T1000 (cell line): Measurements from ENCODE around the gene TAF6L.
A peak's percentile ranks its signal among the peaks of the same experiment; 100 is the strongest.
"Not testable (repeated sequence)": the region's sequence is repeated elsewhere in the genome, so short reads cannot be mapped to it uniquely, and the experiment has no call there.

Experiments used
- DNase-seq: peaks from one replicate; lab custom pipeline; 2025; ENCODE audit warnings: mixed read lengths; lab: John Stamatoyannopoulos, UW

The TAF6L gene

GRCh38 chr11:62805961-62806441, 34.8 kb downstream of the TAF6L start:
- DNase-seq, result no peak

- no peak for DNase-seq
Measured at GRCh38 chr11:62806611-62807121, 35.5 kb downstream of the TAF6L start.

GRCh38 chr11:62810748-62811147, 39.6 kb downstream of the TAF6L start:
- DNase-seq, result no peak

GRCh38 chr11:62811659-62812058, 40.5 kb downstream of the TAF6L start:
- no peak for DNase-seq

- no peak for DNase-seq
Measured at GRCh38 chr11:62816557-62816956, 45.4 kb downstream of the TAF6L start.

- DNase-seq, result no peak
Measured at GRCh38 chr11:62817129-62817528, 45.9 kb downstream of the TAF6L start.

- DNase-seq, result no peak
Measured at GRCh38 chr11:62823677-62824076, 52.5 kb downstream of the TAF6L start.

GRCh38 chr11:62828130-62828529, 56.9 kb downstream of the TAF6L start:
- not testable (repeated sequence) for DNase-seq

- DNase-seq, result no peak
Measured at GRCh38 chr11:62830904-62831519, 59.8 kb downstream of the TAF6L start.

GRCh38 chr11:62831520-62832335, 60.5 kb downstream of the TAF6L start, which contains the start of gene STX5:
Gene STX5 (minus strand): TSS chr11:62832051. CDS start chr11:62831243, 808 bp downstream.
- DNase-seq, result peak; percentile 98

- DNase-seq, result no peak
Measured at GRCh38 chr11:62832336-62833234, 61.4 kb downstream of the TAF6L start, which contains the start of gene TEX54. Gene TEX54 (minus strand): TSS chr11:62832841.

- DNase-seq, result no peak
Measured at GRCh38 chr11:62835336-62835735, 64.1 kb downstream of the TAF6L start.
